Smooth muscle cell (in vitro differentiated cells): ENCODE measurements around the gene SIGLEC8. TPM values are rescaled to one million over a fixed set of nuclear protein-coding genes. Genes with fewer than 3 reads are reported as not detected.
"Not testable (repeated sequence)": the region's sequence is repeated elsewhere in the genome, so short reads cannot be mapped to it uniquely, and the experiment has no call there.

Experiments used
- DNase-seq: peaks from one replicate; lab custom pipeline; 2025; ENCODE audit not compliant: unreplicated experiment; lab: John Stamatoyannopoulos, UW
- H2AFZ ChIP-seq: fragments of 200-600 bp; sonication (generic); 2 replicates; pipeline ENCODE4 v1.6.0; 2016; ENCODE audit warnings: antibody characterized with exemption, low read depth, mild to moderate bottlenecking
- H3F3A ChIP-seq: fragments of 200-600 bp; sonication (generic); 2 replicates; pipeline ENCODE4 v1.6.0; 2017; ENCODE audit warnings: antibody characterized with exemption, low read depth
- H3K27ac ChIP-seq: fragments of 200-600 bp; sonication (generic); 2 replicates; pipeline ENCODE4 v1.5.1; 2016; ENCODE audit warnings: low read depth, mild to moderate bottlenecking
- H3K27me3 ChIP-seq: fragments of 200-600 bp; sonication (generic); 2 replicates; pipeline ENCODE4 v1.6.1; 2016; ENCODE audit warnings: low read depth, mild to moderate bottlenecking
- H3K36me3 ChIP-seq: fragments of 200-600 bp; sonication (generic); 2 replicates; pipeline ENCODE4 v1.5.1; 2016; ENCODE audit warnings: low read depth
- H3K4me1 ChIP-seq: fragments of 200-600 bp; sonication (generic); 2 replicates; pipeline ENCODE4 v1.5.1; 2016; ENCODE audit warnings: low read depth
- H3K4me2 ChIP-seq: fragments of 200-600 bp; sonication (generic); 2 replicates; pipeline ENCODE4 v1.6.0; 2016; ENCODE audit warnings: mild to moderate bottlenecking
- H3K4me3 ChIP-seq: fragments of 200-600 bp; sonication (generic); 2 replicates; pipeline ENCODE4 v1.5.1; 2016; ENCODE audit warnings: mild to moderate bottlenecking
- H3K79me2 ChIP-seq: fragments of 200-600 bp; sonication (generic); 2 replicates; pipeline ENCODE4 v1.6.0; 2016; ENCODE audit warnings: low read depth, mild to moderate bottlenecking
- H3K9ac ChIP-seq: fragments of 200-600 bp; sonication (generic); 2 replicates; pipeline ENCODE4 v1.6.0; 2016; ENCODE audit warnings: low read depth
- H3K9me3 ChIP-seq: fragments of 200-600 bp; sonication (generic); replicated peaks from 2 replicates; pipeline ENCODE4 v1.5.1; 2016; ENCODE audit warnings: low read depth
- H4K20me1 ChIP-seq: fragments of 200-600 bp; sonication (generic); 2 replicates; pipeline ENCODE4 v1.6.0; 2016; ENCODE audit warnings: low read depth
- WGBS: methylation state at CpG from one replicate; pipeline ENCODE4 v1.1.7; 2016; ENCODE audit warnings: low lambda C conversion rate; 5-methylcytosine and 5-hydroxymethylcytosine counted together
- polyA plus RNA-seq: library from polyadenylated mRNA; unstranded; fragments of >200 nt; fragmentation: Nextera tagmentation; extraction: Ambion mirVana; gene quantifications from 2 replicates; pipeline ENCODE4 v1.2.1, GENCODE V29; 2016
- total RNA-seq: library from RNA; depleted of rRNA; stranded (reverse); fragments of >200 nt; gene quantifications from 2 replicates; pipeline ENCODE4 v1.2.3, GENCODE V29; 2014
- TF ChIP-seq, protein P1 (sequence below): fragments of 200-600 bp; sonication (generic); IDR thresholded peaks from 2 replicates; pipeline ENCODE4 v1.5.1; 2017; ENCODE audit warnings: borderline replicate concordance, mild to moderate bottlenecking, antibody characterized with exemption; ENCODE audit not compliant: insufficient read depth, poor library complexity, severe bottlenecking

SIGLEC8 gene
- total and polyA plus RNA-seq, 2 experiments from 2014 or later = not detected

DNA sequence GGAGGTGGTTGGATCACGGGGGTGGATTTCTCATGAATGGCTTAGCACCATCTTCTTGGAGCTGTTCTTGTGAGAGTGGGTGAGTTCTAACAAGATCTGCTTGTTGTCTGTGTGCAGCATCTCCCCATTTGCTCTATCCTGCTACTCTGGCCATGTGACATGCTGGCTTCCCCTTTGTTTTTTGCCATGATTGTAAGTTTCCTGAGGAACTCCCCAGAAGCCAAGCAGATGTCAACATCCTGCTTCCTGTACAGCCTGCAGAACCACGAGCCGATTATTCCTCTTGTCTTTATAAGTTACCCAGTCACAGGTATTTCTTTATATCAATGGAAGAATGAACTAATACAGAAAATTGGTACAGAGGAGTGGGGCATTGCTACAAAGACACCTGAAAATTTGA lies 45.6 kb upstream of the SIGLEC8 start:
- 60% methylated on average over 3 of the region's 3 CpGs for WGBS
- H3K9ac ChIP-seq = no peak overlapping the region
- no peak overlapping the region for H3K4me3 ChIP-seq
- no peaks in the 10 kb centered on the region for H3K36me3 ChIP-seq
- H3K27ac ChIP-seq = no peak overlapping the region
- H3K4me1 ChIP-seq = no peaks in the 10 kb centered on the region
- TF ChIP-seq, protein P1, sequence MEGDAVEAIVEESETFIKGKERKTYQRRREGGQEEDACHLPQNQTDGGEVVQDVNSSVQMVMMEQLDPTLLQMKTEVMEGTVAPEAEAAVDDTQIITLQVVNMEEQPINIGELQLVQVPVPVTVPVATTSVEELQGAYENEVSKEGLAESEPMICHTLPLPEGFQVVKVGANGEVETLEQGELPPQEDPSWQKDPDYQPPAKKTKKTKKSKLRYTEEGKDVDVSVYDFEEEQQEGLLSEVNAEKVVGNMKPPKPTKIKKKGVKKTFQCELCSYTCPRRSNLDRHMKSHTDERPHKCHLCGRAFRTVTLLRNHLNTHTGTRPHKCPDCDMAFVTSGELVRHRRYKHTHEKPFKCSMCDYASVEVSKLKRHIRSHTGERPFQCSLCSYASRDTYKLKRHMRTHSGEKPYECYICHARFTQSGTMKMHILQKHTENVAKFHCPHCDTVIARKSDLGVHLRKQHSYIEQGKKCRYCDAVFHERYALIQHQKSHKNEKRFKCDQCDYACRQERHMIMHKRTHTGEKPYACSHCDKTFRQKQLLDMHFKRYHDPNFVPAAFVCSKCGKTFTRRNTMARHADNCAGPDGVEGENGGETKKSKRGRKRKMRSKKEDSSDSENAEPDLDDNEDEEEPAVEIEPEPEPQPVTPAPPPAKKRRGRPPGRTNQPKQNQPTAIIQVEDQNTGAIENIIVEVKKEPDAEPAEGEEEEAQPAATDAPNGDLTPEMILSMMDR = no peak
- no peaks in the 10 kb centered on the region for H3F3A ChIP-seq
- no peaks in the 10 kb centered on the region for H3K79me2 ChIP-seq
- H2AFZ ChIP-seq = no peak overlapping the region
- no peak for DNase-seq
- H3K4me2 ChIP-seq = no peak overlapping the region
- H3K9me3 ChIP-seq = peaks cover 3% of the 10 kb centered on the region
- H4K20me1 ChIP-seq = no peaks in the 10 kb centered on the region
- no peaks in the 10 kb centered on the region for H3K27me3 ChIP-seq

DNA sequence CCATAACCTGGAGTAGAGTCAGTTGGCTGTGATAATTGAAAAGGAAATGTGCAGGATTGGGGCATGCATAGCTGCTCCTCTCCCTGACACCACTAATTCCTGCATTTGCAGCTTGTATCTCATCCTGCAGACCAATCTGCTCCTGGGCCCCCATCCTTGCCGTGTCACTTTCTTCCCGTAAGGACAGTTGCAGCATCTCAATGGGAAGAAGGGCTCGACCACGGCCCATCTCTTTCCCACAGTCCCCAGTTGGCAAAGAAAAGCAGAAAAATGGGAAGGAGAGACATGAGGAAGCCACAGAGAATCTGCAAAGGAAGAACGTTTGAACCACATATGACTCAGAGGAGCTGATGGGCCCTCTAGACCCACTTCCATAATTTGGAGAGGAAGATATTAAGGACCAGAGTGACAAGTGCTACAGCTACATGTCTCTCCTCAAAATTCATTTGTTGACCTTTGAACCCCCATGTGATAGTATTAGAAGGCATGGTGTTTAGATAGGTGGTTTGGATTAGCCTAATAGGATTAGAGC lies 45.1 kb upstream of the SIGLEC8 start:
- Histone ChIP-seq H3F3A (no peaks in the 10 kb centered on the region), H3K4me2 (no peak overlapping the region), H4K20me1 (no peaks in the 10 kb centered on the region), H3K9ac (no peak overlapping the region), H3K27me3 (no peaks in the 10 kb centered on the region), H3K4me3 (no peak overlapping the region), H3K27ac (no peak overlapping the region), H3K4me1 (no peaks in the 10 kb centered on the region), H3K36me3 (no peaks in the 10 kb centered on the region), H3K79me2 (no peaks in the 10 kb centered on the region), H3K9me3 (peaks cover 3% of the 10 kb centered on the region), H2AFZ (no peak overlapping the region)
- 79% methylated on average over 5 of the region's 5 CpGs for WGBS
- no peak for DNase-seq
- TF ChIP-seq, protein P1 = no peak

DNA sequence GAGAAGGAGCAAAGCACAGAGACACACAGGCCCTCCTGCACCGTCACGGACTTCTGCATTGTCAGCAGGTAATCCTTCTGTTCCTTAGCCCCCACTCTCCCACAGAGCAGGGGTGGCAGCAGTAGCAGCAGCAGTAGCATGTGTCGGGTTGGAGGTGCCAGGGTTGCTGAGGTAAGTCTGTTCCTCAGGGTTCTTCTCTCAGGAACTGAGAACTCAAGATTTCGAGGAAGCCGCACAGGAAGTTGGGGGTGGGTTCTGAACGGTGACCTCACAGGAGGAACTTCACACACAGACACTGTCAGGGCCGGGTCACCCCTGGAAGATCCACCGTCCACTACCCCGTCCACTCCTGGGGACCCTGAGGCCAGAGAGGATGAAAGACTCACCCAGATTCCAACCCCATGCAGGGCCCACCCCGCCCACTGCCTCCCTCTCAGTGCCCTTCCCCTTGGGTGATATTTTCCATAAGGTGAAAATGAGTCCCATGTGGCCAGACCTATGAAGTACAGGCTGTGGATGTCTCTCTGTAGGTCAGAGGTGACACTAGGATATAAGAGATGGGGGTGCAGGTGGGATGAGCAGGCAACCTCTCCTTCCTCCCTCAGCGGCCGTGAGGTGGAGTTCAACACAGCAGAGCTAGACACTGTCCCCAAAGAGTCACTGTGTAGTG lies 43.5 kb upstream of the SIGLEC8 start, which contains the start of gene SIGLEC12:
SIGLEC12 (minus strand) TSS at position 207 of the 670 bp plus-strand sequence; CDS start at position 140, 67 bp downstream.
- Histone ChIP-seq H3K4me2 (no peak within 1 kb of the TSS), H3K27me3 (no peaks in the 10 kb centered on the region), H3K4me3 (no peak within 1 kb of the TSS), H3K4me1 (no peaks in the 10 kb centered on the region), H2AFZ (no peak within 1 kb of the TSS), H3K36me3 (no peaks in the 10 kb centered on the region), H3F3A (no peaks in the 10 kb centered on the region), H3K9me3 (no peaks in the 10 kb centered on the region), H3K9ac (no peak within 1 kb of the TSS), H3K27ac (no peak within 1 kb of the TSS), H3K79me2 (no peaks in the 10 kb centered on the region), H4K20me1 (no peaks in the 10 kb centered on the region)
- WGBS = 84% methylated on average over 12 of the region's 12 CpGs
- TF ChIP-seq, protein P1 = no peak
- no peak for DNase-seq

GRCh38 chr19:51500931-51501330 lies 42.7 kb upstream of the SIGLEC8 start:
- not testable (repeated sequence) for DNase-seq, H4K20me1 ChIP-seq
- 68% methylated on average over 7 of the region's 8 CpGs for WGBS

More at GRCh38 chr19:51500931-51501330, 42.7 kb upstream of the SIGLEC8 start:
- H3K9me3 ChIP-seq, H3K4me2 ChIP-seq, H3K27me3 ChIP-seq, H3K4me3 ChIP-seq, H3K9ac ChIP-seq, H3K27ac ChIP-seq, H3F3A ChIP-seq, H2AFZ ChIP-seq, H3K79me2 ChIP-seq, H3K4me1 ChIP-seq, H3K36me3 ChIP-seq: not testable (repeated sequence)
